Breast epithelium (tissue), 4 donors: ENCODE results near the gene TANC1. TPM values are rescaled to one million over a fixed set of nuclear protein-coding genes. Genes with fewer than 3 reads are reported as not detected.

Experiments
- DNase-seq, 2 donors: peaks; one replicate each; pipeline ENCODE4 v3.0.0-alpha.2; 2019; ENCODE audit warnings: low spot score in 2 of 2
- H3K27ac ChIP-seq, 2 donors: fragments of 200-600 bp; sonication (generic) in 1 of 2; one replicate each; pipeline ENCODE4 v1.5.1; 2016 to 2019; ENCODE audit warnings: mild to moderate bottlenecking in 1 of 2
- H3K27me3 ChIP-seq, 2 donors: fragments of 200-600 bp; sonication (generic) in 1 of 2; one replicate each; pipeline versions ENCODE4 v1.5.1 to v1.6.0; 2017 to 2019; ENCODE audit warnings: control low read depth in 1 of 2, mild to moderate bottlenecking in 1 of 2
- H3K36me3 ChIP-seq: fragments of 200-600 bp; one replicate; pipeline ENCODE4 v1.5.1; 2019
- H3K4me1 ChIP-seq, 2 donors: fragments of 200-600 bp; sonication (generic); one replicate each; pipeline ENCODE4 v1.5.1; 2016 to 2019; ENCODE audit warnings: control low read depth in 1 of 2
- H3K4me3 ChIP-seq, 3 donors: fragments of 200-600 bp; sonication (generic); 1 replicate in 2 of 3; 2 replicates in 1 of 3; pipeline ENCODE4 v1.5.1; 2016 to 2019; ENCODE audit warnings: mild to moderate bottlenecking in 3 of 3, moderate library complexity in 2 of 3
- H3K9me3 ChIP-seq, 2 donors: fragments of 200-600 bp; sonication (generic) in 1 of 2; one replicate each; pipeline ENCODE4 v1.5.1; 2016 to 2019; ENCODE audit warnings: control low read depth in 1 of 2
- POLR2A ChIP-seq: fragments of 450-650 bp; IDR thresholded peaks from one replicate; pipeline ENCODE4 v1.6.1; 2016; ENCODE audit warnings: antibody characterized with exemption, mild to moderate bottlenecking, moderate library complexity
- POLR2AphosphoS5 ChIP-seq, 3 donors: sonication (generic); formaldehyde crosslinking; IDR thresholded peaks; one replicate each; pipeline ENCODE4 v1.6.1; 2017; ENCODE audit warnings: antibody characterized with exemption in 3 of 3
- intact Hi-C: fragments of 100-400 bp; cut with DNase I; formaldehyde crosslinking; loops from one replicate; pipeline ENCODE4 v1.15.1; 2023; ENCODE audit warnings: low total_unique reads
- total RNA-seq, 3 donors: library from RNA; depleted of rRNA; stranded (reverse); fragments of >200 nt; gene quantifications; one replicate each; pipeline ENCODE4 v1.1.0, GENCODE V29; 2016
- TF ChIP-seq, protein P1 (sequence below), 3 donors: fragments of 450-650 bp; IDR thresholded peaks; one replicate each; pipeline ENCODE4 v1.5.1; 2016 to 2017; ENCODE audit warnings: antibody characterized with exemption in 3 of 3, mild to moderate bottlenecking in 3 of 3, moderate library complexity in 3 of 3

The TANC1 gene
- total RNA-seq, 3 donors from 2014 or later: 18.9 to 62.3 (median 58.4) TPM

DNA sequence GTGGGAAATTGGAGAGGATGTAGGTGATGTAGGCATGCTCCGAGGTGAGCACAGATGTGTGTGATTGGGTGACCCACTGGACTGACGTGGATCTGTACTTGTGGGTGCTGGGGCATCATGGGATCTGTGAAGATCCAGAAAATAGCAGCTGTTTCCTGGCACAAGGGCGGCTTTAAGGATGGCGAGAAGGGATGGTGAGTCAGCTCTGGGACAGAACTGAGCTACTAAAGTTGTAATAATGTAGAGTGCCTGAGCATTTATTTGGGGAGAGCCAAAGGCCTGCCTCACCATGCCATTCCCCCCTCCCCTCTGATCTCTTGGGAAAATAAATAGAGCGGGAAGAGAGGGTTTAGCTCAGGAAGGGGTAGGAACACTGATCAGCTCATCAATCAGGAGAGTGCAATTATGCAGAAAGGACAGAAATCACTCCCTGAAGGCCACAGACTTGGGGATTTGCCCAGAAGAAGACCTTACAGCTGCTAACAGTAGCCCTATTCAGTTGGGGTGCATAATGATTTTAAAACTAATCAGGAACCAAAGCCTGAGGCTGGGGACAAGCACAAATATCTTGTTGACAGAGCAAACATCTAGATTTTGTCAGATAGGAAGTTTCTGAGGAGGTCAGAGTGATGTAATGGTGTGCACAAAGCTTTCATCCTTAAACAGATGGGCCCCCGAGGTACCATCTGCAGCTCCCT lies 30.3 kb downstream of the TANC1 start:
- H3K4me3 ChIP-seq: no peak overlapping the region
- peaks cover 0 to 13% of the 10 kb centered on the region in 2 donors for H3K4me1 ChIP-seq
- H3K27ac ChIP-seq: peak overlapping the region; percentile 46 to 50
- H3K27me3 ChIP-seq: no peaks in the 10 kb centered on the region
- TF ChIP-seq POLR2AphosphoS5 (IDR thresholded peaks at IDR 0.05) (peak in 1 of 3 donors; percentile 31), POLR2A (no peak)
- intact Hi-C loops: no loop called here
- no peak for DNase-seq
- H3K36me3 ChIP-seq: no peaks in the 10 kb centered on the region
- no peaks in the 10 kb centered on the region for H3K9me3 ChIP-seq

DNA sequence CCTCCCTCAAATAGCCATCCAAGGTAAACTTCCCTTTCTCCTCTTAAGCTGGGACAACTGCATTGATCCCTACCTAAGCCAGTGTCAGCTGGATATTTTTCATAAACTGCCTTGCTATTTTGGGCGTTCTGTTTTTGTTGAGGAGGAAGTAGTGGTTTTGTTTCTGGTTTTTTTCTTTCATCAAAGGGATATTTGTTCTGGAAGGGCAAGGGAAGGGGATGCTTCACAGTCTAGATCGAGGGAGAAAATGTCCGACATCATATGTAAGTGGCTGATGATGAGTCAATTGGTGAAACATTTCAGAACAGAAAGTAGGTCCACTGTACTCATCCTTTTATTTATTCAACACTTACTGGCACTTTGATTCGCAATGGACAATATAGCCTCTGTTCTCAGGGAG lies 31.0 kb downstream of the TANC1 start:
- H3K36me3 ChIP-seq: no peaks in the 10 kb centered on the region
- peaks cover 0 to 13% of the 10 kb centered on the region in 2 donors for H3K4me1 ChIP-seq
- intact Hi-C loops: no loop called here
- no peaks in the 10 kb centered on the region for H3K9me3 ChIP-seq
- TF ChIP-seq, protein P1, sequence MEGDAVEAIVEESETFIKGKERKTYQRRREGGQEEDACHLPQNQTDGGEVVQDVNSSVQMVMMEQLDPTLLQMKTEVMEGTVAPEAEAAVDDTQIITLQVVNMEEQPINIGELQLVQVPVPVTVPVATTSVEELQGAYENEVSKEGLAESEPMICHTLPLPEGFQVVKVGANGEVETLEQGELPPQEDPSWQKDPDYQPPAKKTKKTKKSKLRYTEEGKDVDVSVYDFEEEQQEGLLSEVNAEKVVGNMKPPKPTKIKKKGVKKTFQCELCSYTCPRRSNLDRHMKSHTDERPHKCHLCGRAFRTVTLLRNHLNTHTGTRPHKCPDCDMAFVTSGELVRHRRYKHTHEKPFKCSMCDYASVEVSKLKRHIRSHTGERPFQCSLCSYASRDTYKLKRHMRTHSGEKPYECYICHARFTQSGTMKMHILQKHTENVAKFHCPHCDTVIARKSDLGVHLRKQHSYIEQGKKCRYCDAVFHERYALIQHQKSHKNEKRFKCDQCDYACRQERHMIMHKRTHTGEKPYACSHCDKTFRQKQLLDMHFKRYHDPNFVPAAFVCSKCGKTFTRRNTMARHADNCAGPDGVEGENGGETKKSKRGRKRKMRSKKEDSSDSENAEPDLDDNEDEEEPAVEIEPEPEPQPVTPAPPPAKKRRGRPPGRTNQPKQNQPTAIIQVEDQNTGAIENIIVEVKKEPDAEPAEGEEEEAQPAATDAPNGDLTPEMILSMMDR (IDR thresholded peaks at IDR 0.05): no peak
- TF ChIP-seq POLR2A (no peak), POLR2AphosphoS5 (IDR thresholded peaks at IDR 0.05) (no peak)
- peak overlapping the region; percentile 46 to 50 for H3K27ac ChIP-seq
- H3K4me3 ChIP-seq: no peak overlapping the region
- DNase-seq: no peak
- no peaks in the 10 kb centered on the region for H3K27me3 ChIP-seq

DNA sequence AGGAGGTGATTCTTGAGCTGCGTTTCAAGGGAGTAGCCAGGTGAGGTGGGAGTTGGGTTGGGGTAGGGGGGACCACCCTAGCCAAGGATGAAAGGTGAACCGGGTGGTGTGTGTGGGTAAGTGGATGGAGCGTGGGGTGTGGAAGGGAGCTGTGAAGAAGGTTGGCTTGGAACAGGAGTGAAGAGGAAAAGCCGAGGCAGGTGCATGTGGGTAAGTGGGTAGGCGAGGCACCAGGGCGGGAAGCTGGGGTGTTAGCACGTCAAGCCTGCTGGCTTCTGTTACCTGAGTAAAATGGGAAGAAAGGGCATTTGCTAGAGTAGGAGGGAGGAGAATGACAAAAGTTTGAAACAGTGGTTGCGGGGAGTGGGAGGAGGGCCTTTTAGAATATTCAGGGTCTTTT lies 31.6 kb downstream of the TANC1 start:
- H3K27ac ChIP-seq: peak overlapping the region in 1 of 2 donors; percentile 15
- H3K36me3 ChIP-seq: no peaks in the 10 kb centered on the region
- TF ChIP-seq POLR2AphosphoS5 (IDR thresholded peaks at IDR 0.05) (no peak), POLR2A (no peak)
- TF ChIP-seq, protein P1 (IDR thresholded peaks at IDR 0.05): no peak
- intact Hi-C loops: no loop called here
- H3K27me3 ChIP-seq: no peaks in the 10 kb centered on the region
- H3K4me3 ChIP-seq: no peak overlapping the region
- peaks cover 0 to 13% of the 10 kb centered on the region in 2 donors for H3K4me1 ChIP-seq
- no peak for DNase-seq
- H3K9me3 ChIP-seq: no peaks in the 10 kb centered on the region

DNA sequence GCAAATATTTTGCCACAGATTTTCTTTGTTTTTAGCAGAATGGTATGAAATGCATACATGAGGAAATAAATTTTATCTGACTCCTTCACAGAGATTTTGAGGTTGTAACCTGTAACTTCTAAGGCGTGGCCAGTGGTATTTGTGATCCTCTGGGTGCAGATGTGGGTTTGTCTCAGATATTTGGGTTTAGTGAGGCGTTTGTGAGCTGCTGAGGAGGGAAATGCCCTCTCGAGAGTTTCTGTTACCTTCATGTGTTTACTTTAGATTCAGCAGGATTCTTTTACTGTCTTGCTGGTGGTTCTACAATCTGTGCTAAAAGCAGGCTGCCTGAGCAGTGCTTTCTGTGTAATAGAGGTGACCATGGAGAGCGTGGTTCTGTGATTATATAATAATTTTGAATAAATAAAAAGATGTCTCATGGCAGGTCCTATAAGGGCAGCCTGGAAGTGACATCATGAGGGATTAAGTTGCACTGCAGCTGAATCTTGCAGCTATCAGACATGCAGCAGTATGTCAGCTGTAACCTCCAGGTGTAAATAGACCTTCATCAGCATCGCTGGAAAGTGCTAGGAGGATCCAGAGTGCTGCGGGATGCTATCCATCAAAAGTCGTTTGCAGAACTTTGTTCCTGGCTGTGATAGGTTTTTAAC lies 34.1 kb downstream of the TANC1 start:
- no peaks in the 10 kb centered on the region for H3K9me3 ChIP-seq
- no peak overlapping the region for H3K27ac ChIP-seq
- TF ChIP-seq POLR2AphosphoS5 (IDR thresholded peaks at IDR 0.05): no peak
- TF ChIP-seq POLR2A: no peak
- TF ChIP-seq, protein P1 (IDR thresholded peaks at IDR 0.05): no peak
- H3K27me3 ChIP-seq: no peaks in the 10 kb centered on the region
- intact Hi-C loops: no loop called here
- no peak overlapping the region for H3K4me3 ChIP-seq
- DNase-seq: no peak
- H3K36me3 ChIP-seq: no peaks in the 10 kb centered on the region
- H3K4me1 ChIP-seq: peaks cover 0 to 13% of the 10 kb centered on the region in 2 donors

DNA sequence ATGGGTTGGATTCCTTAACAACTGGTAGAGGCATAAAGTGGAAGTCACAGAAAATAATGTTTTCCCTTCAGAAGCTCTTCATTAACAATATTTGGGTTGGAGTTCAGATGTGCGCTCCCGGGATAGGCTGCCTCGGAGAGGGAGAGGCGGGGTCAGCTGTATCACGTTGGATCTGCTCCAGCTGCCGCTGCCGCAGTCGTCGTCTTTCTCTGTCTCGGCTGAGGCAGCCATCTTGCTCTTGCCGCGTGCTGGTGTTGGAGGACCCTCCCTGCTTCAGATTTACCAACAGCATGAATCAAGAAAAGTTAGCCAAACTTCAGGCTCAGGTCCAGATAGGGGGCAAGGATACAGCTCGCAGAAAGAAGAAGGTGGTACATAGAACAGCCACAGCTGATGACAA lies 35.1 kb downstream of the TANC1 start:
- Histone ChIP-seq H3K4me1 (peaks cover 0 to 9% of the 10 kb centered on the region in 2 donors), H3K9me3 (no peaks in the 10 kb centered on the region), H3K36me3 (no peaks in the 10 kb centered on the region), H3K27me3 (no peaks in the 10 kb centered on the region), H3K27ac (no peak overlapping the region), H3K4me3 (no peak overlapping the region)
- intact Hi-C loops: no loop called here
- DNase-seq: no peak
- TF ChIP-seq, protein P1 (IDR thresholded peaks at IDR 0.05): no peak
- TF ChIP-seq POLR2A (no peak), POLR2AphosphoS5 (IDR thresholded peaks at IDR 0.05) (no peak)
